Osteoblast (primary cell): ENCODE measurements around the gene CSHL1. TPM values are rescaled to one million over a fixed set of nuclear protein-coding genes. Genes with fewer than 3 reads are reported as not detected.

Source experiments
- DNase-seq: peaks from one replicate; pipeline ENCODE4 v3.0.0; 2011; ENCODE audit warnings: low spot score, mixed read lengths; ENCODE audit not compliant: insufficient read length; ENCODE audit errors: missing footprints
- H2AFZ ChIP-seq: 2 replicates; pipeline ENCODE4 v1.6.0; 2011; ENCODE audit warnings: mild to moderate bottlenecking, low read length
- H3K27ac ChIP-seq: 2 replicates; pipeline ENCODE4 v1.5.1; 2011; ENCODE audit warnings: mild to moderate bottlenecking, low read depth, low read length, moderate library complexity
- H3K27me3 ChIP-seq: 2 replicates; pipeline ENCODE4 v1.6.0; 2012; ENCODE audit warnings: mild to moderate bottlenecking, control low read depth, inconsistent platforms, low read length, moderate library complexity; ENCODE audit not compliant: insufficient read depth
- H3K36me3 ChIP-seq: 2 replicates; pipeline ENCODE4 v1.5.1; 2011; ENCODE audit warnings: mild to moderate bottlenecking, low read length, control low read depth, moderate library complexity; ENCODE audit not compliant: insufficient read depth
- H3K4me1 ChIP-seq: 2 replicates; pipeline ENCODE4 v1.5.1; 2011; ENCODE audit warnings: mild to moderate bottlenecking, low read length, control low read depth, moderate library complexity; ENCODE audit not compliant: insufficient read depth
- H3K4me2 ChIP-seq: 2 replicates; pipeline ENCODE4 v1.6.0; 2011; ENCODE audit warnings: mild to moderate bottlenecking, low read length; ENCODE audit not compliant: insufficient read depth
- H3K4me3 ChIP-seq: fragments of 200-600 bp; sonication (generic); 3 replicates; pipeline ENCODE4 v1.5.1; 2012; ENCODE audit warnings: mild to moderate bottlenecking, low read length, inconsistent platforms; ENCODE audit not compliant: insufficient read depth
- H3K79me2 ChIP-seq: 2 replicates; pipeline ENCODE4 v1.6.0; 2012; ENCODE audit warnings: mild to moderate bottlenecking, low read length, control low read depth, inconsistent platforms; ENCODE audit not compliant: insufficient read depth
- H3K9me3 ChIP-seq: 2 replicates; pipeline ENCODE4 v1.5.1; 2011; ENCODE audit warnings: low read depth, low read length, control low read depth
- H4K20me1 ChIP-seq: 2 replicates; pipeline ENCODE4 v1.6.0; 2012; ENCODE audit warnings: mild to moderate bottlenecking, low read length, control low read depth; ENCODE audit not compliant: insufficient read depth
- total RNA-seq: library from RNA; depleted of rRNA; stranded (reverse); fragments of >200 nt; gene quantifications from 2 replicates; pipeline ENCODE4 v1.2.3, GENCODE V29; 2012
- TF ChIP-seq, protein P1 (sequence below): IDR thresholded peaks from 2 replicates; pipeline ENCODE4 v1.5.1; 2011; ENCODE audit warnings: mild to moderate bottlenecking, low read depth, low read length, moderate library complexity; ENCODE audit errors: extremely low read depth

CSHL1 gene
- total RNA-seq, 1 donor, result not detected

DNA sequence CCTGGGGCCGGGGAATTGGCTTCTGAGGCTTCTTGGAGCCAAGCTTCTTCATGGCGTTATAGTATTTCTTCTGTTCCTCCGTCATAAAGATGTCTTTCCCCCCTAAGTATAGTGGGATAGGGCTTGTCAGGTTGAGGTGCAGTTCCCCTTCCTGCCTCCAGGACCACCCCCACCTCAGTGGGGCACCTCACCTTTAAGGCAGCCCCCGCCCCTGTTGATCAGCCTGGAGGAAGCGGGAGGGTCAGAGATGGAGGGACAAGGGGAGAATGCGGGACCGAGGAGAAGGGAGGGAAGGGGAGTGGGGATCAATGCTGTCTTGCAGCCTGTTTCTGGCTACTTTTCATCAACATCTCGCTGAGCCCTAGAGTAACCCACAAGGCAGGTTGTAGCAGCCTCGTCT, 32.7 kb upstream of the CSHL1 start:
- Histone ChIP-seq H3K4me2 (no peak overlapping the region), H3K79me2 (no peaks in the 10 kb centered on the region), H3K36me3 (no peaks in the 10 kb centered on the region), H3K4me1 (no peaks in the 10 kb centered on the region), H3K9me3 (no peaks in the 10 kb centered on the region), H3K4me3 (no peak overlapping the region), H2AFZ (no peak overlapping the region), H3K27me3 (no peaks in the 10 kb centered on the region), H4K20me1 (no peaks in the 10 kb centered on the region), H3K27ac (no peak overlapping the region)
- TF ChIP-seq, protein P1, sequence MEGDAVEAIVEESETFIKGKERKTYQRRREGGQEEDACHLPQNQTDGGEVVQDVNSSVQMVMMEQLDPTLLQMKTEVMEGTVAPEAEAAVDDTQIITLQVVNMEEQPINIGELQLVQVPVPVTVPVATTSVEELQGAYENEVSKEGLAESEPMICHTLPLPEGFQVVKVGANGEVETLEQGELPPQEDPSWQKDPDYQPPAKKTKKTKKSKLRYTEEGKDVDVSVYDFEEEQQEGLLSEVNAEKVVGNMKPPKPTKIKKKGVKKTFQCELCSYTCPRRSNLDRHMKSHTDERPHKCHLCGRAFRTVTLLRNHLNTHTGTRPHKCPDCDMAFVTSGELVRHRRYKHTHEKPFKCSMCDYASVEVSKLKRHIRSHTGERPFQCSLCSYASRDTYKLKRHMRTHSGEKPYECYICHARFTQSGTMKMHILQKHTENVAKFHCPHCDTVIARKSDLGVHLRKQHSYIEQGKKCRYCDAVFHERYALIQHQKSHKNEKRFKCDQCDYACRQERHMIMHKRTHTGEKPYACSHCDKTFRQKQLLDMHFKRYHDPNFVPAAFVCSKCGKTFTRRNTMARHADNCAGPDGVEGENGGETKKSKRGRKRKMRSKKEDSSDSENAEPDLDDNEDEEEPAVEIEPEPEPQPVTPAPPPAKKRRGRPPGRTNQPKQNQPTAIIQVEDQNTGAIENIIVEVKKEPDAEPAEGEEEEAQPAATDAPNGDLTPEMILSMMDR, result no peak
- no peak for DNase-seq

DNA sequence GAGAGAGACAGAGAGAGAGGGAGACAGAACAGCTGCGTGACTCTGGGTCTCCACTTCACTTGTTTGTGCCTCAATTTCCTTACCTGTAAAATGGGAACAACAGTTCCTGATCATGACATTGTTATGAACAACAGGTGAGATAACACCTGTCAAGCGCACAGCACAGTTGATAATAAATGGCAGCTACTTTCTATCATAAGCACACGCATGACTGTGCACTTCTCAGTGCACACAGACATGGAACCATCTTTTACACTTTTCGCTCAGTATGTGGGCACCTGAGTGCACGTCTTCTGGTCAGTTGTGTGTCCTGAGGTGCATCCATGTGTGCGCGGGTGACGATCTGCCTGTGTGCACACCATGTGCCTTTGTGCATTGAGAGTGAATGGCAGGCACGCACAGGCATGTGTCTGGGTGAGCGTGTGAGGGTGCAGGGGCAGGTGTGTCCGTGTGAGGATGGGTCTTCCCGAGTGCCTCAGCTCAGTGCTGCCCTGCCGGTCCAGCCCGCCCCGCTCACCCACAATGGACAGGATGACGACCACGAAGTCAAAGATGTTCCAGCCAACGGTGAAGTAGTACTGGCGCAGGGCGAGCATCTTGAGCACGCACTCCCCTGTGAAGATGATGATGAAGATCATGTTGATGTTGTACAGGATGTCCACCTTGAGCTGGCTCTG, 31.4 kb upstream of the CSHL1 start:
- Histone ChIP-seq H3K4me2 (no peak overlapping the region), H2AFZ (no peak overlapping the region), H3K4me1 (no peaks in the 10 kb centered on the region), H4K20me1 (no peaks in the 10 kb centered on the region), H3K27me3 (no peaks in the 10 kb centered on the region), H3K79me2 (no peaks in the 10 kb centered on the region), H3K9me3 (no peaks in the 10 kb centered on the region), H3K36me3 (no peaks in the 10 kb centered on the region), H3K27ac (no peak overlapping the region), H3K4me3 (no peak overlapping the region)
- peak; percentile 85 for DNase-seq
- TF ChIP-seq, protein P1, result no peak

DNA sequence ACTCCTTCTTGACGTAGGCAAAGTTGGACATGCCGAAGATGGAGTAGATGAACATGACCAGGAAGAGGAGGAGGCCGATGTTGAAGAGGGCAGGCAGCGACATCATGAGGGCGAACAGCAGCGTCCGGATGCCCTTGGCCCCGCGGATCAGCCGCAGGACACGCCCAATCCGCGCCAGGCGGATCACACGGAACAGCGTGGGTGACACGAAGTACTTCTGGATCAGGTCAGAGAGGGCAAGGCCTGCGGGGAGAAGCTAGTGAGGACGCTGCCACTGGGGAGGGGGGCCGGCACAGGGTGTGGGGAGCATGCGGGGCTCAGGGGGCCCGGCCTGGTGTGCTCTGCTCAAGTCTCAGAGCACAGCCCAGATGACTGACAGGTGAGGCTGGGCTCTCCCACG, 30.7 kb upstream of the CSHL1 start:
- Histone ChIP-seq H2AFZ (no peak overlapping the region), H3K27me3 (no peaks in the 10 kb centered on the region)

DNA sequence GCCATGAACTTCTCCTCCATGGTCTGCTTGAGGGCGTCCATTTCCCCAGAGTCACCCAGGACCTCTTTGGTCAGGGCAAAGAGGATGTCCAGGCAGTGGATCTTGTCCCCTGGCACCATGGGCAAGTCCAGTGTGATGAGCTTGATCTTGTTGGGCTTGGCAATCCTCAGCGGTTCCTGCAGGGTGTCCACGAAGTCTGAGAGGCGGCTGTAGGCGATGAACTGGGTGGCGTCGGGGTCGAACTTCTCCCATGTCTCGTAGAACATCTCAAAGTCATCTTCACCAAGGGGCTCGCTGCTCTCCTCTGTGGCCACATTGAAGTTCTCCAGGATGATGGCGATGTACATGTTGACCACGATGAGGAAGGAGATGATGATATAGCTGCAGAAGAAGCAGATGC, 30.1 kb upstream of the CSHL1 start:
- DNase-seq, result peak; percentile 43
- Histone ChIP-seq H3K36me3 (no peaks in the 10 kb centered on the region), H3K4me1 (no peaks in the 10 kb centered on the region), H4K20me1 (no peaks in the 10 kb centered on the region), H3K9me3 (no peaks in the 10 kb centered on the region), H3K27ac (no peak overlapping the region), H3K4me2 (no peak overlapping the region), H2AFZ (no peak overlapping the region), H3K27me3 (no peaks in the 10 kb centered on the region), H3K4me3 (no peak overlapping the region), H3K79me2 (no peaks in the 10 kb centered on the region)
- TF ChIP-seq, protein P1, result no peak

More for the DNA sequence above, 30.7 kb upstream of the CSHL1 start:
- Histone ChIP-seq H3K27ac (no peak overlapping the region), H3K79me2 (no peaks in the 10 kb centered on the region), H4K20me1 (no peaks in the 10 kb centered on the region), H3K4me2 (no peak overlapping the region), H3K4me1 (no peaks in the 10 kb centered on the region), H3K36me3 (no peaks in the 10 kb centered on the region), H3K4me3 (no peak overlapping the region), H3K9me3 (no peaks in the 10 kb centered on the region)
- TF ChIP-seq, protein P1, result no peak
- peak; percentile 68 for DNase-seq
